Erythroblast (primary cell): ENCODE data around the gene SLC38A1.

Experiments
- GATA1 ChIP-seq: IDR thresholded peaks from 2 replicates; pipeline ENCODE4 v1.6.1; 2011; ENCODE audit warnings: low read depth, mild to moderate bottlenecking, control low read depth, low read length, moderate library complexity
- POLR2A ChIP-seq: IDR thresholded peaks from 2 replicates; pipeline ENCODE4 v1.6.1; 2011; ENCODE audit warnings: mild to moderate bottlenecking, low read length

- TF ChIP-seq POLR2A: no peak
- TF ChIP-seq GATA1: no peak
Observed at GRCh38 chr12:46222636-46223035, 46.2 kb downstream of the SLC38A1 start.
